HG02588 (cell line): Measurements from ENCODE around the gene CACUL1.

Experiments
- ATAC-seq: cut with Tn5 transposase; IDR thresholded peaks from one replicate; pipeline ENCODE4 v1.9.1; 2021; ENCODE audit warnings: mild to moderate bottlenecking, moderate library complexity; ENCODE audit not compliant: unreplicated experiment

Gene CACUL1

GRCh38 chr10:118735294-118735693, 19.5 kb downstream of the CACUL1 start:
- no peak for ATAC-seq

DNA sequence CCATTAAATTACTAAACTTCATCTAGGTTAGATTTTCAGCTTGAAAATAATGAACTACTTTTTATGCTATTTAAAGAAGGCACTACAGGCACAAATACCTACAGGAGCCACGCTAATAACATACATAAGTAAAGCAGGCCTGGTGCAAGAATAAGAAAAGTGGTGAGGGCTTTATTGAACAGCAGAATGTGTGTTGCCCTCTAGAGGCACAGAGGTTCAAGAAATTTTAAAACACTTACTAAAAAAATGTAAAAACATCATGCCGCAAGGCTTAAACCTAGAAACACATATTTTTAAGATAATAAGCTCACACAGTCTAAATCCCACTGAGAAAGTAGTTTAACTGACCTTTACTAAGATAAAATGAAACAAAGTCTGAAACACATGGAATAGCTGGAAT, 20.3 kb downstream of the CACUL1 start:
- no peak for ATAC-seq

DNA sequence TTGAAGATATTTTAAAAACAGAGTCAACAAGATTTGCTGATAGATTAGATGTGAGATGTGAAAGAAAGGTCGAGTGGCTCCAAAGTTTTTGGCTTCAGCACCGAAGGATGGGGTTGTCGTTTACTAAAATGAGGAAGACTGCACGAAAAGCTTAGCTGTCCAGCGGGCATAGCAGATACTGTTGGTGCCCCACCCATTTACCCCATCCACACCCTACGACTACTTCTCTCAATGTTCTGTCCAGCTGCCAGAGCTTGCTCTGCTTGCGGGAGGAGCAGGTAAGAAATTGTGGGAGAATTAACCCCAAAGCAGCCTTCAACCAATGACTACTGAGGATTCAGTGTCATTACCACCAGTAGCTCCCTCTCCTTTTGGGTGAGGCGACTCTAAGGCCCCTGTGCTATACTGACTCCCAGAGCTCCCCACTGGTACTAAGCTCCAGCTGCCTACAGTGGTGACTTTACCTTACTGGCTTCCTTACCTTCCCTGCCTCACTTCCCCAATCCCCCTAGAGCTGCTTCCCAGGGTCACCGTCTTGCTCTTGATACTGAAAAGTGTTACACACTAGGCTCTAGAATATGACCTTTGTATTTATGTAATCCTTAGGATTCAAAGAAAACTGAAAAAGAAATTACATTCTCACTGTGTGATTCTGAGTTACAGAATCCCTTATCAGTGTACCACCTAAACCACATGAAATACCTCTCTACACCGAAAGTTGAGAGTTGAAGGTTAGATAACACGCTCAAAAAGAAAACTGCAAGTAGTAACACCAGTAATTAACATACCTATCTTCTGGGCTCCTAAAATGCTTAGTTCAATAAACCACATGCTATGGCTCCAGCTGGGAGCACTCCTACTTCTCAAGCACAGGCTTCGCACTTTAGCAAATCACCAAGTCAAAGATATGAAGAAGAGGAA, 22.3 kb downstream of the CACUL1 start:
- ATAC-seq, result peak; percentile 55

DNA sequence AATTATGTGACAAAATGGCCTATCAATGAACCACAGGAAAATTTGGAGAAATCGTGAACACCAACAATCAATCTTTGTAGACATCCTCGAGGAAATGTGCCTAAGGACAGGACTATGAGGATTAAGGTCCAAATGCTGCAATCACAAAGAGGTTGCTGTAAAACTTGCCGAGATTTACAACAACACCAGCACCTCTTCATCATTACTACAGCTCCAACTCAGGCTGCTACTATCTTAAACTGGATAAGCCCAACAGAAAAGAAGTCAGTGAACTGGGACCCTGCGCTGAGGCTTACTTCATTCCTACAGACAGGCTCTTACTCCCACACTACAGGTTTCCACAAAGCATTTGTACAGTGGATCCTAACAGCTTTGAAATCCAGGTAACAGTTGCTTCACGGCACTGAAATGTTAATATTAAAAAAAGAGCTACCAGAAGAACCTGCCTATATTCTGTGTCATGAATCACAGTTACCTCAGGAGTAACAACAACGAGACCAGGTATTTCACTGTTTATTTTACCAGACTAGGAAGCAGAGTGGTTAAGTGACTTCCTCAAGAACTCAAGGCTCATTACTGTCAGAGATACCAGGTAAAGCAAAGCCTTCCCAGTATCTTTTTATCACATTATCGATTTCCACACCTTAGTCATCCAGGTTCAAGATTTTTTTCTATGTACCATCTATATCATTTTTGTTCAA, 23.9 kb downstream of the CACUL1 start:
- no peak for ATAC-seq

GRCh38 chr10:118729641-118730258, 25.0 kb downstream of the CACUL1 start:
- peak; percentile 87 for ATAC-seq

DNA sequence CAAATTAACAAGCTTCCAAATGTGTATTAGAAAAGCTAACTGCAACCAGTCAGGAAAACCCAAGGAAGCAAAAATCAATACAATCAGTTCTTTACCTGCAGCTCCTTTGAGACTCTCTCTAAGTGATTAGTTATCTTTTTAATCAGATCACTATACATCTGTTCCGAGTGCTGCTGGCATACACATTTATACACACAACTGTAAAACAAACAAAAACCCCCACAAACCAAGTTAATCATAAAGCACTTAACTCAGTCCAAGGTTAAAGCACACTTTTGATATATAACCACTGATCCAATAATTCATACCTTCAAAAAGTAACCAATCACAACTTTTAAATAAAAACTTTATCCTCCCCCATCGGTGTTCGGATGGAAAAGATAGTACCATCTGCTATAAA, 25.6 kb downstream of the CACUL1 start:
- no peak for ATAC-seq

DNA sequence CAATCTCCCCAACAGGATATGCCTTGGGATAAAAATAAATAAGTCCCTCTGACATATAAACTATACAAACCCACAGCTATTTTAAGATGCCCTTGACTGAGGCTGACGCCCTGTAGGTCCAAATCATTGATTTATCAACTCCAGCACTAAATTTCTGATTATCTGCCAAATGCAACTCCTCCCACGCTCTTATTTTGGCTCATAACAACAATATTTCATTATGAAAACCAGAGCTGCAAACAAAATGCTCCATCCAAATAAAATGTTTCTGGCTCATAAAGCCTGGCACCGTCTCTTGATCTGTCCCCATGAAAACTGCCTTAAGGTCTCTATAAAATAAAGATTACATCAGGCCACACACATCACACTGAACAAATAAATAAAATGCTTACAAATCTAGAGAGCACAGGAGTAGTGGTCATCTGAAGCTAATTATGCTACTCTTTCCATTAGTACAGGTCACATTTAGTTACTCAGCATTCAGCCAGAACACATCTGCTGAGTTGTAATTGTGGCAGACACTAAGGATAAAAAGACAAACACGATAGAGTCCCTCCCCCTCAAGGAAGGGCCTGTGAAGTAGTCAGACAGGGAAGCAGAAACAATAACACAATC, 28.8 kb downstream of the CACUL1 start:
- no peak for ATAC-seq

GRCh38 chr10:118723466-118723865, 31.3 kb downstream of the CACUL1 start:
- ATAC-seq, result no peak

DNA sequence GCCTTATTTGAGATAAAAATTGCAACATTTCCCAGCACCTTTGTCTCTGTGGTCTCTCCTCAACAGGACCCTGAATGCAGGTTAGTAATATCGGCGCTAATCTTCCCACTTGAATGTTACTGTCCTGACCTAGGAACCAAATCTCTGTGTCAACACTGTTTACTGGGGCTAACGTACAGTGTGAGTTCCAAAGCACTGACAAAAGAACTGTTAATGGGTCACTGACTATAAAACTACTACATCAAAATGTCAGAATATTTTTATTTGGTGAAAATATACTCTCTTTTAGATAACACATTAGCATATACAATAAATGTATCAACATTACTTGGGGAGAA, 33.3 kb downstream of the CACUL1 start:
- ATAC-seq, result no peak

- no peak for ATAC-seq
Measured at GRCh38 chr10:118720685-118721538, 33.9 kb downstream of the CACUL1 start.

GRCh38 chr10:118714366-118714765, 40.4 kb downstream of the CACUL1 start:
- ATAC-seq, result no peak

DNA sequence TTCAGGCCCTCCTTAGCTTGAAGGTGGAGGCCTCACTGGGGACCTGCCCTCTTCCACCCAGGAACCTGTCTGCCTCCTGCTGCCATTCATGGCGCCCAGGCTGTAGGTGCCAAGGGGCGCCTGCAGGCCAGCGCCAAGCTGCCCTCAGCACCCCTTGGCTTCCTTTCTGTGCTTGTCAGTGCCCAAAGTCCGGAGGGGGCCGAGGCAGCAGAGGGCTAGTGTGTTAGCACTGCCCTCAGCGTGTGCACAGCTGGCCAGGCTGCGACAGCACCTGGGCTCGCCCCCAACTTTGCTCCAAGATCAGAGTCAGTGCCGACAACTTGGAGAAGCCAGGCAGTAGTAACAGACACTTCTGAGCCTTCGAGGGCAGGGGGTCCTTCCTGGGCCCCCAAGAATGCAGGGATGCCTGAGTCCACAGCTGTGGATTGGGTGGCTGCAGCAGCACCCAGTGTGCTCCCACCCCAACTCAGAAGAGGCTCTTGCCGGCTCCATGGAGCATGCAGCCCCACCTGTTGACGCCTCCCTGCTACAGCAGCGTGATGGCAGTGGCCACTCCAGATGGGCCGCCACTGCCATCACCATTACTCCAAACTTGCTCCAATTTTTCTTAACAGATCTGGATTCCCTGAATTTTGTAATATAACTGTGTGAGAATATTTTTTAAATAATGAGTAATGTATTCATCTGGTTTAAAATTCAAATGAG, 41.7 kb downstream of the CACUL1 start:
- no peak for ATAC-seq

GRCh38 chr10:118712080-118712479, 42.7 kb downstream of the CACUL1 start:
- no peak for ATAC-seq

DNA sequence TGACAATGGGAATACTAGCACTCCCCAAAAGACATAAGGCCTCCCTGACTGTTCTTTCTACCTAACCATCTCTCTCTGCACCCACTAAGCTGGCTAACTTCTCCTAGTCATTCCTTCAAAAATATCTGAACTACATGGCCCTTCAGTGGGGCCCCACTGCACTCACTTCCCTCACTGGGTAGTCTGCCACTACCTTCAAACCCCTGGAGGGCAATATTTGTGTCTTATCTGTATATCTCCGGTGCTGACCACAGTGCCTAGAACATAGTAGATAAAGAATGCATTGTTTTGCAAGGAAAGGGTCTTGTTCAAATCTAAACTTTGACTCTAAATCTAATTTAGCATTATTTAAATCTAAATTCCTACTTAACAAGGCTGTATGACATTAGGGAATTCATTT, 44.3 kb downstream of the CACUL1 start:
- ATAC-seq, result no peak

DNA sequence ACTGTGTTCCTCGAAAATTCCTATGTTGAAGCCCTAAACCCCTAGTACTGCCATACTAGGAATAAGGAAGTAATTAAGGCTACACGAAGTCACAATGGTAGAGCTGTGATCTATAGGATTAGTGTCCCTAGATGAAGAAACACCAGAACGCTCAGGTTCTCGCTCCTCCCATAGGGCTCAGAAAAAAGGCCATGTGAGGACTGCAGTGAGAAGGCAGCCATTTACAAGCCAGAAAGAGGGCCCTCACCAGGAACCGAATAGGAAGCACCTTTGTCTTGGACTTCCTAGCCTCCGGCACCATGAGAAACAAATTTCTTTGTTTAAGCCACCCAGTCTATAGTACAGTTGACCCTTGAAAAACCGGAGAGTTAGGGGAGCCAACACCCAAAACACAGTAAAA, 46.2 kb downstream of the CACUL1 start:
- ATAC-seq, result no peak

GRCh38 chr10:118704711-118705110, 50.1 kb downstream of the CACUL1 start:
- ATAC-seq, result no peak

- no peak for ATAC-seq
Measured at GRCh38 chr10:118701529-118702323, 53.0 kb downstream of the CACUL1 start.

GRCh38 chr10:118698421-118698820, 56.3 kb downstream of the CACUL1 start:
- peak; percentile 98 for ATAC-seq

GRCh38 chr10:118694848-118695247, 59.9 kb downstream of the CACUL1 start:
- no peak for ATAC-seq
